ENCODE measurements around the gene WNT9B.

- TF ChIP-seq, protein P1, sequence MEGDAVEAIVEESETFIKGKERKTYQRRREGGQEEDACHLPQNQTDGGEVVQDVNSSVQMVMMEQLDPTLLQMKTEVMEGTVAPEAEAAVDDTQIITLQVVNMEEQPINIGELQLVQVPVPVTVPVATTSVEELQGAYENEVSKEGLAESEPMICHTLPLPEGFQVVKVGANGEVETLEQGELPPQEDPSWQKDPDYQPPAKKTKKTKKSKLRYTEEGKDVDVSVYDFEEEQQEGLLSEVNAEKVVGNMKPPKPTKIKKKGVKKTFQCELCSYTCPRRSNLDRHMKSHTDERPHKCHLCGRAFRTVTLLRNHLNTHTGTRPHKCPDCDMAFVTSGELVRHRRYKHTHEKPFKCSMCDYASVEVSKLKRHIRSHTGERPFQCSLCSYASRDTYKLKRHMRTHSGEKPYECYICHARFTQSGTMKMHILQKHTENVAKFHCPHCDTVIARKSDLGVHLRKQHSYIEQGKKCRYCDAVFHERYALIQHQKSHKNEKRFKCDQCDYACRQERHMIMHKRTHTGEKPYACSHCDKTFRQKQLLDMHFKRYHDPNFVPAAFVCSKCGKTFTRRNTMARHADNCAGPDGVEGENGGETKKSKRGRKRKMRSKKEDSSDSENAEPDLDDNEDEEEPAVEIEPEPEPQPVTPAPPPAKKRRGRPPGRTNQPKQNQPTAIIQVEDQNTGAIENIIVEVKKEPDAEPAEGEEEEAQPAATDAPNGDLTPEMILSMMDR (conservative IDR thresholded peaks at IDR 0.05; ENCODE audit: low read depth, low read length): no peak
- TF ChIP-seq EZH2 (IDR thresholded peaks at IDR 0.05; ENCODE audit: borderline replicate concordance, low read depth, low read length, poor library complexity, severe bottlenecking): no peak
Measured at GRCh38 chr17:46862949-46863348, 11.6 kb downstream of the WNT9B start.

Data from A673 (cell line).